ENCODE data around the gene KNDC1. TPM values are rescaled to one million over a fixed set of nuclear protein-coding genes. Genes with fewer than 3 reads are reported as not detected.

KNDC1 gene
- total and polyA plus RNA-seq, 2 donors (not counting 1 experiment from before 2014, with no cell fraction given) = 0.17 to 0.45 TPM

GRCh38 chr10:133161486-133162109 lies 1.6 kb downstream of the KNDC1 start:
- Histone ChIP-seq H3K9ac (ENCODE audit: low read length) (no peak overlapping the region), H4K20me1 (ENCODE audit: control insufficient read depth, insufficient read depth, low read length, poor library complexity, severe bottlenecking) (no peaks in the 10 kb centered on the region), H2AFZ (ENCODE audit: insufficient read depth, low read depth, low read length, poor library complexity, severe bottlenecking) (no peak overlapping the region), H3K9me3 (ENCODE audit: control extremely low read depth in 1 of 3, control insufficient read depth in 2 of 3, insufficient read depth in 1 of 3, low read length in 2 of 3) (peaks cover 0 to 12% (median 0%) of the 10 kb centered on the region in 3 donors), H3K4me3 (ENCODE audit: control extremely low read depth in 1 of 5, extremely low read depth in 1 of 5, insufficient read depth in 1 of 5, low read depth in 2 of 5, low read length in 4 of 5) (no peak overlapping the region), H3K36me3 (replicated peaks in 1 of 2; ENCODE audit: control extremely low read depth in 1 of 2, control insufficient read depth in 1 of 2, extremely low read depth in 1 of 2, insufficient read depth in 2 of 2, low read length in 1 of 2) (no peaks in the 10 kb centered on the region), H3K27me3 (replicated peaks in 1 of 4; ENCODE audit: control extremely low read depth in 1 of 4, control insufficient read depth in 3 of 4, insufficient read depth in 4 of 4, low read length in 3 of 4) (peaks cover 0 to 37% (median 9%) of the 10 kb centered on the region in 4 experiments), H3K27ac (ENCODE audit: low read length in 2 of 2) (no peak overlapping the region), H3K4me2 (replicated peaks; ENCODE audit: low read depth, low read length, poor library complexity, severe bottlenecking) (peak overlapping the region; percentile 74), H3K79me2 (ENCODE audit: control insufficient read depth, insufficient read depth, low read length) (no peaks in the 10 kb centered on the region), H3K4me1 (ENCODE audit: control insufficient read depth in 2 of 2, insufficient read depth in 2 of 2, low read length in 2 of 2) (peaks cover 13 to 16% of the 10 kb centered on the region in 2 donors)
- ChIA-PET POLR2A (no interaction called here), CTCF (no interaction called here)
- DNase-seq (no peak), ATAC-seq (ENCODE audit: low read depth) (no peak)
- Mint-ChIP-seq H3K9me3 (ENCODE audit: insufficient read depth) (peaks cover 3% of the 10 kb centered on the region), H3K27ac (no peak overlapping the region), H3K4me1 (peaks cover 2% of the 10 kb centered on the region), H3K4me3 (peak overlapping the region; percentile 32), H3K27me3 (peaks cover 14% of the 10 kb centered on the region)
- WGBS (ENCODE audit: insufficient coverage) = 59% methylated on average over 32 of the region's 33 CpGs
- TF ChIP-seq EZH2 (IDR thresholded peaks at IDR 0.05; ENCODE audit: borderline replicate concordance, insufficient read depth, low read depth, low read length, poor library complexity, severe bottlenecking) = no peak
- TF ChIP-seq CTCF (IDR thresholded peaks at IDR 0.05) = no peak
- intact Hi-C loops (cut with micrococcal nuclease) = no loop called here

- H3K36me3 ChIP-seq (replicated peaks in 1 of 2; ENCODE audit: control extremely low read depth in 1 of 2, control insufficient read depth in 1 of 2, extremely low read depth in 1 of 2, insufficient read depth in 2 of 2, low read length in 1 of 2) = no peaks in the 10 kb centered on the region
- POLR2A ChIA-PET = no interaction called here
- no peak overlapping the region for H3K27ac ChIP-seq (ENCODE audit: low read length in 2 of 2)
- DNase-seq (no peak), ATAC-seq (ENCODE audit: low read depth) (no peak)
- peaks cover 13 to 16% of the 10 kb centered on the region in 2 donors for H3K4me1 ChIP-seq (ENCODE audit: control insufficient read depth in 2 of 2, insufficient read depth in 2 of 2, low read length in 2 of 2)
- H3K9ac ChIP-seq (ENCODE audit: low read length) = no peak overlapping the region
- no peak for TF ChIP-seq CTCF (IDR thresholded peaks at IDR 0.05)
- no peak for TF ChIP-seq EZH2 (IDR thresholded peaks at IDR 0.05; ENCODE audit: borderline replicate concordance, insufficient read depth, low read depth, low read length, poor library complexity, severe bottlenecking)
- peaks cover 0 to 12% (median 0%) of the 10 kb centered on the region in 3 donors for H3K9me3 ChIP-seq (ENCODE audit: control extremely low read depth in 1 of 3, control insufficient read depth in 2 of 3, insufficient read depth in 1 of 3, low read length in 2 of 3)
- H3K4me3 ChIP-seq (ENCODE audit: control extremely low read depth in 1 of 5, extremely low read depth in 1 of 5, insufficient read depth in 1 of 5, low read depth in 2 of 5, low read length in 4 of 5) = no peak overlapping the region
- H3K4me2 ChIP-seq (replicated peaks; ENCODE audit: low read depth, low read length, poor library complexity, severe bottlenecking) = no peak overlapping the region
- intact Hi-C loops (cut with micrococcal nuclease) = no loop called here
- H3K4me3 Mint-ChIP-seq = peak overlapping the region; percentile 26
- 93% methylated on average over 19 of the region's 22 CpGs for WGBS (ENCODE audit: insufficient coverage)
- peaks cover 2% of the 10 kb centered on the region for H3K4me1 Mint-ChIP-seq
- no peak overlapping the region for H3K27ac Mint-ChIP-seq
- H3K27me3 ChIP-seq (replicated peaks in 1 of 4; ENCODE audit: control extremely low read depth in 1 of 4, control insufficient read depth in 3 of 4, insufficient read depth in 4 of 4, low read length in 3 of 4) = peaks cover 0 to 37% (median 9%) of the 10 kb centered on the region in 4 experiments
- H4K20me1 ChIP-seq (ENCODE audit: control insufficient read depth, insufficient read depth, low read length, poor library complexity, severe bottlenecking) = no peaks in the 10 kb centered on the region
- H3K9me3 Mint-ChIP-seq (ENCODE audit: insufficient read depth) = peaks cover 3% of the 10 kb centered on the region
- CTCF ChIA-PET = no interaction called here
- H3K79me2 ChIP-seq (ENCODE audit: control insufficient read depth, insufficient read depth, low read length) = no peaks in the 10 kb centered on the region
- no peak overlapping the region for H2AFZ ChIP-seq (ENCODE audit: insufficient read depth, low read depth, low read length, poor library complexity, severe bottlenecking)
- peaks cover 14% of the 10 kb centered on the region for H3K27me3 Mint-ChIP-seq
These were observed 2.3 kb downstream of the KNDC1 start for GRCh38 chr10:133162178-133162909.
